HG03469 (cell line): ENCODE data around the gene SPSB2.
"Not testable (repeated sequence)": the region's sequence is repeated elsewhere in the genome, so short reads cannot be mapped to it uniquely, and the experiment has no call there.

Experiments
- ATAC-seq: cut with Tn5 transposase; IDR thresholded peaks from one replicate; pipeline ENCODE4 v1.9.1; 2021; ENCODE audit warnings: mild to moderate bottlenecking, moderate library complexity, moderate number of reproducible peaks; ENCODE audit not compliant: unreplicated experiment

Gene SPSB2

DNA sequence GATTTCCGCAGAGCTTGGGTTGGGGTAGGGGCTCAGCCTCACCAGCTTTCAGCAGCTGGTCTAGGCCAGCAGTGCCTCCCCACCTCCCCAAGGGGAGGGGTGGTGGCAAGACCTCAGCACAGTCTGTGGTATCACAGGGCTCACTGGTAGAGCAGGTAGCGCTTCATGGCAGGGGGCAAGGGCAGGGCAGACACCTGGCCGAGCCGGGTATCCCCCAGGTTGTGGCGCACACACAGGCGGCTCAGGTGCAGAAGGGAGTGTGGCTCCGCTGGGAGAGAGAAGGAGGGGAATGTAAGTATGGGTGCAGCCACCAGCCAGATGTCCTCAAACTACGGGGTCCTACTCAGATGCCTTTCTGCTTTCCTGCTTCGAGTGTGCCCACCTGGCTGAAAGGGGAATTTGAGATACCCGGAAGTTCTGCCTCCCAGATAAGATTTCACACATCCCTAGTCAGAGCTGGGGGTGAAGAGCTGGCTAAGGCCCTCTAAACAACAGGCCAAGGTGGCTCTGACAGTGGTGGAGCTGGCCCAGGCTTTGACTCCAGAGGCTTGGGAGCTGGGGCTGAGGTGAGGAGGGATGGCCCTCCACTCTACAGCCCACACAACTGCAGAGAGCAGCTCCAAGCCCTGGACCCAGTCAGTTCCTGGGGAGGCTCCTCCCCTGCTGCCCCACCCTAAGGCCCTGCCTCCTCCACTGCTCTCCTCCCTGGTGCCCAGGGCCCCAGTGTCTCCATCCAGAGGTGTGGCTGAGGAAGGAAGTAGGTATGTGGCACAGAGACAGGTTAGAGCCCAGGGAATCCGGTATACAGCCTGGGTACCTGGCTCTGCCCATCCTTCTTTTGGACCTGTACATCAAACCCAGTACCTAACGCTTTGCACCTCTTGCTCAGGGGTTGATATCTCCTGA, 1.8 kb downstream of the SPSB2 start:
- no peak for ATAC-seq

- ATAC-seq = not testable (repeated sequence)
These were observed 2.8 kb downstream of the SPSB2 start for GRCh38 chr12:6870304-6870703.

GRCh38 chr12:6869049-6870021, 3.8 kb downstream of the SPSB2 start:
- ATAC-seq = no peak

GRCh38 chr12:6868211-6869048, 4.7 kb downstream of the SPSB2 start:
- no peak for ATAC-seq

- peak; percentile 34 for ATAC-seq
These were observed 5.5 kb downstream of the SPSB2 start, which contains the start of gene TPI1 for GRCh38 chr12:6867413-6868210. TSS of gene TPI1 (plus strand) at chr12:6867531. CDS start at chr12:6867567, 36 bp downstream.

GRCh38 chr12:6866920-6867412, 6.1 kb downstream of the SPSB2 start:
- peak; percentile 11 for ATAC-seq

GRCh38 chr12:6866163-6866919, 6.8 kb downstream of the SPSB2 start:
- no peak for ATAC-seq

DNA sequence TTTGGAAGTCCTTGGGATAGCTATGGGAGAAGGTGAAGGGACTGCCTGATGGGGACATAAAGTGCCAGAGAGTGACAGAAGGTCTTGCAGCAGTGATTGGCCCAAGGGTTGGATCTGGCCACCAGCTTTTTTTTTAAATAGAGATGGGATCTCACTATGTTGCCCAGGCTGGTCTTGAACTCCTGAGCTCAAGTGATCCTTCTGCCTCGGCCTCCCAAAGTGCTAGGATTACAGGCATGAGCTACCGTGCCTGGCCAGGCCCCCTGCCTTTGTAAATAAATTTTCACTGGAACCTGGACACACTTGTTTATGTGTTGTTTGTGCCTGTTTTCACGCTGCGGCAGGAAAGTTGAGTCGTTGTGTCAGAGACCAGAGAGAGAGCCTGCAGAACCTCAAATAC, 7.8 kb downstream of the SPSB2 start:
- ATAC-seq = not testable (repeated sequence)

GRCh38 chr12:6863586-6864321, 9.3 kb downstream of the SPSB2 start:
- no peak for ATAC-seq

DNA sequence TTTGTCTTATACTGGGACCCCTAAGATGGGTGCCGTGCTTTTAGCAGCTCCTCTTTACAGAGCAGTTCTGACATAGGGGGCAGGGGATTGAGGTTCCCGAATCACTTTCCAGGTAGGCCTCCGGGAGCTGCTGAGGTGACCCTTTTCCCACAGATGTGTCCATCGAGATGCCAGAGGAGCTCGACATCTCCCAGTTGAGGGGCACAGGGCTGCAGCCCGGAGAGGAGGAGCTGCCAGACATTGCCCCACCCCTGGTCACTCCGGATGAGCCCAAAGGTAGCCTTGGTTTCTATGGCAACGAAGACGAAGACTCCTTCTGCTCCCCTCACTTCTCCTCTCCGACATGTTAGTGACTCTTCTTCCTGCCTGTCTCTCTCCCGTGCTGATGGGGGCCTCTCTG, 10.1 kb downstream of the SPSB2 start:
- ATAC-seq = no peak

DNA sequence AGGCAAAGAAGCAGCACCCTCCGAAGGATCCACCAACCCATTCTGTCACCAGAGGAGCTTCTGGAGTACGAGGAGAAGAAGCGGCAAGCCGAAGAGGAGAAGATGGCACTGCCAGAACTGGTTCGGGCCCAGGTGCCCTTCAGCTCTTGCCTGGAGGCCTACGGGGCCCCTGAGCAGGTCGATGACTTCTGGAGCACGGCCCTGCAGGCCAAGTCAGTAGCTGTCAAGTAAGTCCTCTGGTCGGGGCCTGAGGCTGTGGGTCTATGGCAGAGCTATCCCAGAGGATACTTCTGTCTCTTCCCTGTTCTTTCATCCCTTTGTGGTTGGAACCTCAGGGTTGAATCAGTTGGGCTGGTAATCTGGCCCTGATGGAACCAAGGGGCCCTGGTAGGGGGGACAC, 11.7 kb downstream of the SPSB2 start:
- ATAC-seq = no peak

DNA sequence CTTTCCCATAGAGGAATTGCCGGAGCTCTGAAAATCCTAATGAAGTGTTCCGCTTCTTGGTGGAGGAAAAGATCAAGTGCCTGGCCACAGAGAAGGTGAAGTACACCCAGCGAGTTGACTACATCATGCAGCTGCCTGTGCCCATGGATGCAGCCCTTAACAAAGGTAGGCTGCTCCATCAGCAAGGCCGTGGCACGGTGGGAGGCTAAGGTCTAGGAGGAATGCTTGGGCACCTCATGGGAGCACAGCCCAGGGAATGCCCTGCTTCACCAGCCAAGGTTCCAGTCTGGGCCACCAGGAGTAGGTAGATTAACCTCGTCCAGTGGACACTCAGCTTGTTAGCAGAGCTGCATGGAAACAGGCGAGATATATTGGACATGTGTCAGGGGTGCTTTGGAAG, 12.2 kb downstream of the SPSB2 start:
- no peak for ATAC-seq

DNA sequence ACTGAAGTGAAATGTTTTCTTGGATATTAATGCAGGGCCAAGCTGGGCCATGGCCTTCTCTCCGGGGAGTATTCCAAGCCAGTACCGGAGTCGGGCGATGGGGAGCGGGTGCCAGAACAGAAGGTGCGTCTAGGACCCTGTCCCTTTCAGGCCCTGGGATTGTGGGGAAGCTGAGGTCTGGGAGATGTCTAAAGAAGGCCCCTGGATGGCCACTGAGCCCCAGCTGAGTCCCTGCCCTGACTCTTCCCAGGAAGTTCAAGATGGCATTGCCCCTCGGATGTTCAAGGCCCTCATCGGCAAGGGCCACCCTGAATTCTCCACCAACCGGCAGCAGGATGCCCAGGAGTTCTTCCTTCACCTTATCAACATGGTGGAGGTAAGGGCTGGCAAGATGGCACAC, 13.0 kb downstream of the SPSB2 start:
- ATAC-seq = no peak

DNA sequence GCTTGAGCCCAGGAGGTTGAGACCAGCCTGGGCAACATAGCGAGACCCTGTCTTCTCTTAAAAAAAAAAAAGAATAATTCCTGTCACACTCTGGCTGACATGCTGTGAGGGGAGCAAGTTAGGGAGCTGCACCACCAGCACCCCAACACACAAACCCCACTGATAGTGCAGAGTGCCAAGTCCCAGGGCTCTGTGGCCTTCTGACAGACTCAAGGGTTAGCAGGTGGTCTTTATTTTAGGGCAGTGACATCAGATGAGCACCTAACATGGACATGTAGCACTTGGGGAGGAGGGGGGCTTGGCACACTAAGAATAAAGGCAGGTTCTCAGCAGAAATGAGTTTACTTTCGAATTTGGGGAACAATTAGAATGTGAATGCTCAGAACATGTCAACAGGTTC, 14.3 kb downstream of the SPSB2 start:
- no peak for ATAC-seq

DNA sequence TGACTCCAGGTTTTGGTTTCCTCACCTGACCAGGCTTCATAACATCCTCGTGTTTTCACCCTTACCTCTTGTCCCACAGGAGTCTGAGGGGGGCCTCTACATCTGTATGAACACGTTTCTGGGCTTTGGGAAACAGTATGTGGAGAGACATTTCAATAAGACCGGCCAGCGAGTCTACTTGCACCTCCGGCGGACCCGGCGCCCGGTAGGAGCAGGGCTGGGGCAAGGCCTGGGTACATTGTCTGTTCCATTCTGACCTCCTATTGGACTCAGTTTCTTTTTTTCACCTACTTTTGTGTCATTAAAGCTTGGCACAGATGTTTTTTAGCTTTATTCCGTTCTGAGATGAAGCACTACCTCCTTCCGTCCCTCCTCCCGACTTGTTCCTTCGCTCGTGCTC, 17.8 kb downstream of the SPSB2 start:
- no peak for ATAC-seq

DNA sequence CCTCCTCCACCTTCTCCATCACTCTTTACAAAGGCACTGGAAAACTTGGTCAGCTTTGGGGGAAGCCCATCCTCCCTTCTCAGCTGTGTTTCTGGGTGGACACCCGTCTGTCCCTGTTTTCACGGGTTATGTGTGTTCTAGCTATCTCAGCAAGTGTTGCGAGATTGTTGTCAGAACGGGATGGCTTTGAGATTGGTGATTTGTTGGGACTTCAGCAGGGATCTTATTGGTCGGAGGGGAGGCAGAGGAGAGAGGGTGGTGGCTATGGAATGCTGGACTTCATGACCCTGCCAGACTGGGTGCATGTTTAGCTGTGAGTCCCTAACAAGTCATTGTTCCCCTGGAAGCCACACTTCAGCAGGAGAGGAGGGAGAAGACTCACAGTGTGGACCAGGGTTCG, 19.1 kb downstream of the SPSB2 start:
- no peak for ATAC-seq

DNA sequence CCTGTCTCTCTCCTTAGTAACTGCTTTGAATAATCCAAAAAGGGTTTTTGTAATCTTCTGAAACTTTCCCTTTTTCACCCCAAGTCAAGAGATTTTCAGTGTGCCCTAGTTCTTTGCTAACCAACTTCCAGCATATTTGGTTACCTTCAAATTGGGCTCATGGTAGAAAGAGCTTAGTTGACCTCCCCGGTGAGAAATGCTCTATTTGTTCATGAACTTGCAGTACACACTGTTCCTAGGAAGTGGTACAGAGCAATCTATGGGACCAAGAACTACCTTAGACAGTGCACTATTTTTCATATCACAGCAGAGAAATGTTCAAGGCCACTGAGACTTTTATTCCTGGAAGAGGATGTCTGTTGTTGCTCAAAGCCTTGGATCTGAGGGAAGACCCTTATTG, 19.5 kb downstream of the SPSB2 start:
- ATAC-seq = no peak

DNA sequence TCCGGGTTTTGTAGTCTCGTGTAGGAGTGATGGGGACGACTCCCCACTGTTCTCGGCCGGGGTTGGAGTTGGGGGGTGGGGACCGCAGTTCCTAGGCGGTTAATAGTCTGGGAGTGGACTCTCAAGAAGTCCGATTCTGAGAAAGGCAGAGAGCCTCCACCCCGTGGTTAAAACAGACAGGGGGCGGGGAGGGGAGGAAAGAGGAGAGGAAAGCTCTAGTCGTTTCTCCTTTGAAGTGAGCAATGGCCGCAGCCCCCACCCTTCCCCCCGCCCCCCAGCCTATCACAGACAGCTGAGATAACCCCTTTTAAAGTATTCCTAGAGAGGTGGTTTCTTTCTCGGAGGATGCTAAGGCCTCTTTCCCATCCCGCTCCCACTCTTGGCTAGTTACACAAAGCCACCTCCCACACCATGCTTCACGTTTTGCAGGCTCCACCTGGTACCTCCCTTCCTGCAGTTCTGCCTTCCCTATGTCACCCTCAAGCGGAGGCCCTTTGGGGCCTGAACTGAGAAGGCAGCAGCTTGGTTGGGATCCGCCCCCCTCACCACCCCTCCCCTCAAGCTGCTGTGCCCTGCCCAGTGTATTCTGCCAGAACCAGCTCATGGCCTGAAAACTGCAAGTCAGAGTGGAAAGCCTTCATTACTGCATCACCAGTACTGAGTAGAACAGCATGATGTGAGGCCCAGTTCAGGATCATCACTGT, 20.3 kb downstream of the SPSB2 start:
- ATAC-seq = no peak
